HepG2 (cell line): ENCODE results near the gene GSTCD. TPM values are rescaled to one million over a fixed set of nuclear protein-coding genes. Genes with fewer than 3 reads are reported as not detected.
"Not testable (repeated sequence)": the region's sequence is repeated elsewhere in the genome, so short reads cannot be mapped to it uniquely, and the experiment has no call there.

ENCODE experiments used
- ATAC-seq: fragments of 200-7000 bp; cut with Tn5 transposase; 3 replicates; pipeline ENCODE4 v1.9.1; 2020; ENCODE audit warnings: mild to moderate bottlenecking, moderate library complexity
- BruUV-seq: library from RNA; stranded (reverse); fragments of 400-500 nt; replicated peaks from 2 replicates; lab custom pipeline; 2021; lab: Mats Ljungman, UMichigan
- CTCF ChIA-PET: fragments of 300-600 bp; formaldehyde crosslinking; extraction: SDS; loops from one replicate; lab custom pipeline; 2021; ENCODE audit warnings: low total read pairs, inconsistent platforms, low intra/inter-chr PET ratio; lab: Yijun Ruan, JAX
- POLR2A ChIA-PET: fragments of 350-600 bp; sonication (Branson Sonifier 250); formaldehyde crosslinking; loops from one replicate; lab custom pipeline; 2020; ENCODE audit warnings: antibody characterized with exemption, inconsistent platforms; lab: Yijun Ruan, JAX
- DNase-seq: peaks from one replicate; pipeline ENCODE4 v3.0.0-alpha.2; 2015; ENCODE audit warnings: low spot score
- FAIRE-seq: peaks from 3 replicates; lab custom pipeline; 2011; peaks lifted over from hg19 to GRCh38; lab: Jason Lieb, UNC
- H2AFZ ChIP-seq: one replicate; pipeline ENCODE4 v1.6.1; 2011; ENCODE audit warnings: low read length, inconsistent platforms
- H3K27ac ChIP-seq: fragments of 300-600 bp; 3 replicates; pipeline ENCODE4 v1.8.0; 2011; ENCODE audit warnings: mixed run types, mild to moderate bottlenecking, mixed read lengths, low read length, inconsistent platforms; ENCODE audit not compliant: insufficient read depth; ENCODE audit errors: extremely low read length
- H3K27me3 ChIP-seq, 2 experiments: fragments of 200-600 bp in 1 of 2; 2 replicates in 1 of 2; 3 replicates in 1 of 2; pipeline versions ENCODE4 v1.6.0 to v1.8.0; 2011; ENCODE audit warnings: low read length in 2 of 2, mild to moderate bottlenecking in 2 of 2, moderate library complexity in 2 of 2, inconsistent platforms in 1 of 2; ENCODE audit not compliant: insufficient read depth in 2 of 2, control insufficient read depth in 1 of 2
- H3K36me3 ChIP-seq, 2 experiments: fragments of 200-600 bp in 1 of 2; replicated peaks in 1 of 2; 2 replicates in 1 of 2; 3 replicates in 1 of 2; pipeline versions ENCODE4 v1.5.1 to v1.8.0; 2011; ENCODE audit warnings: low read length in 2 of 2, inconsistent platforms in 1 of 2; ENCODE audit not compliant: insufficient read depth in 2 of 2, control insufficient read depth in 1 of 2
- H3K4me1 ChIP-seq: 2 replicates; pipeline ENCODE4 v1.5.1; 2012; ENCODE audit warnings: low read length, inconsistent platforms; ENCODE audit not compliant: insufficient read depth
- H3K4me2 ChIP-seq: 2 replicates; pipeline ENCODE4 v1.6.0; 2011; ENCODE audit warnings: low read depth, low read length, inconsistent platforms
- H3K4me3 ChIP-seq, 3 experiments: fragments of 200-600 bp in 1 of 3; sonication (generic), shearing (Covaris generic) in 1 of 3; replicated peaks in 1 of 3; 2 replicates each; pipeline ENCODE4 v1.5.1; 2011 to 2016; ENCODE audit warnings: low read length in 3 of 3, inconsistent platforms in 2 of 3, low read depth in 2 of 3, mild to moderate bottlenecking in 2 of 3, control low read depth in 1 of 3, mixed read lengths in 1 of 3; ENCODE audit not compliant: insufficient read depth in 1 of 3
- H3K79me2 ChIP-seq: one replicate; pipeline ENCODE4 v1.6.1; 2011; ENCODE audit warnings: low read length, inconsistent platforms; ENCODE audit not compliant: insufficient read depth
- H3K9ac ChIP-seq: 2 replicates; pipeline ENCODE4 v1.6.0; 2011; ENCODE audit warnings: mild to moderate bottlenecking, low read depth, low read length, inconsistent platforms; ENCODE audit not compliant: insufficient read depth
- H3K9me3 ChIP-seq: 2 replicates; pipeline ENCODE4 v1.5.1; 2012; ENCODE audit warnings: mild to moderate bottlenecking, low read length
- H4K20me1 ChIP-seq: 2 replicates; pipeline ENCODE4 v1.6.0; 2011; ENCODE audit warnings: inconsistent platforms, mild to moderate bottlenecking, low read length, moderate library complexity; ENCODE audit not compliant: insufficient read depth
- ATF3 ChIP-seq: sonication (generic); formaldehyde crosslinking; IDR thresholded peaks from 2 replicates; pipeline ENCODE4 v1.4.0; 2020; ENCODE audit warnings: missing genetic modification reagents
- MIXL1 ChIP-seq: IDR thresholded peaks from 2 replicates; pipeline ENCODE4 v1.6.1; 2016
- PAWR ChIP-seq: sonication (generic); formaldehyde crosslinking; IDR thresholded peaks from 2 replicates; pipeline ENCODE4 v1.4.0; 2020; ENCODE audit warnings: missing genetic modification reagents, mild to moderate bottlenecking, borderline replicate concordance
- REST ChIP-seq, 2 experiments: IDR thresholded peaks; 2 replicates each; pipeline ENCODE4 v1.6.1; 2011 to 2012; ENCODE audit warnings: low read length in 2 of 2, borderline replicate concordance in 1 of 2, low read depth in 1 of 2, mild to moderate bottlenecking in 1 of 2, moderate library complexity in 1 of 2
- TAF15 ChIP-seq: fragments of 200-400 bp; formaldehyde crosslinking; IDR thresholded peaks from one replicate; pipeline ENCODE4 v1.6.1; 2018; ENCODE audit warnings: mild to moderate bottlenecking, low read depth, low read length; ENCODE audit not compliant: poor library complexity, severe bottlenecking
- TEAD3 ChIP-seq: optimal IDR thresholded peaks from 2 replicates; pipeline ENCODE3; 2016; ENCODE audit warnings: borderline replicate concordance
- TGIF2 ChIP-seq: IDR thresholded peaks from 2 replicates; pipeline ENCODE4 v1.6.1; 2016; ENCODE audit warnings: control low read depth, missing compliant biosample characterization
- ZNF138 ChIP-seq: sonication (generic); formaldehyde crosslinking; IDR thresholded peaks from 2 replicates; pipeline ENCODE4 v1.5.0; 2020; ENCODE audit warnings: mild to moderate bottlenecking, low read depth, missing genetic modification reagents
- ZNF350 ChIP-seq: sonication (generic); formaldehyde crosslinking; IDR thresholded peaks from 2 replicates; pipeline ENCODE4 v1.4.0; 2020; ENCODE audit warnings: mild to moderate bottlenecking, low read depth, missing genetic modification reagents, borderline replicate concordance
- ZNF362 ChIP-seq: sonication (generic); formaldehyde crosslinking; IDR thresholded peaks from 2 replicates; pipeline ENCODE4 v1.4.0; 2020; ENCODE audit warnings: missing genetic modification reagents, mild to moderate bottlenecking, borderline replicate concordance
- ZNF577 ChIP-seq: sonication (generic); formaldehyde crosslinking; IDR thresholded peaks from 2 replicates; pipeline ENCODE4 v1.4.0; 2020; ENCODE audit warnings: mild to moderate bottlenecking, low read depth, missing genetic modification reagents, borderline replicate concordance
- WGBS: methylation state at CpG from one replicate; pipeline ENCODE4 v1.1.6; 2017; ENCODE audit warnings: low lambda C conversion rate; 5-methylcytosine and 5-hydroxymethylcytosine counted together
- in situ Hi-C: cut with HindIII; loops from 2 replicates; pipeline ENCODE4 v1.10.0; 2017; ENCODE audit warnings: low pct_unique_long_range_greater_than_20kb; ENCODE audit not compliant: extremely low pct_ligation_motif_present
- intact Hi-C: fragments of 100-400 bp; cut with micrococcal nuclease; formaldehyde crosslinking; loops from one replicate; pipeline ENCODE4 v1.10.0; 2022; ENCODE audit not compliant: unreplicated experiment
- polyA plus RNA-seq, 8 experiments: library from polyadenylated mRNA; depleted of rRNA in 3 of 8; stranded (reverse) in 7 of 8; unstranded in 1 of 8; fragments of >200 nt; fragmentation: Illumina TruSeq in 4 of 8; extraction: Trizol in 4 of 8; gene quantifications; 2 replicates each; pipeline versions ENCODE4 v1.2.1 to v1.2.3, GENCODE V29; 2011 to 2016; ENCODE audit warnings: low read depth in 4 of 8, missing spikeins in 1 of 8, mixed read lengths in 1 of 8; ENCODE audit not compliant: insufficient read depth in 1 of 8
- total RNA-seq, 5 experiments: library from RNA; depleted of rRNA; stranded (reverse); fragments of >200 nt; fragmentation: Illumina TruSeq; extraction: Trizol; gene quantifications; 2 replicates each; pipeline ENCODE4 v1.2.3, GENCODE V29; 2016; ENCODE audit warnings: low read depth in 1 of 5

The GSTCD gene
- total and polyA plus RNA-seq, 2 of the 13 experiments (the other 11 are each of a cell fraction or from before 2014, with no cell fraction given): 7.9 to 30.8 TPM

GRCh38 chr4:105695832-105696231 is 12.8 kb upstream of the GSTCD start:
- H3K9ac ChIP-seq, POLR2A ChIA-PET, H3K79me2 ChIP-seq, intact Hi-C loops, H3K4me1 ChIP-seq, H2AFZ ChIP-seq, H3K4me3 ChIP-seq, FAIRE-seq, BruUV-seq, H3K9me3 ChIP-seq, H3K4me2 ChIP-seq, in situ Hi-C loops, CTCF ChIA-PET, DNase-seq, ATAC-seq, H4K20me1 ChIP-seq, H3K27ac ChIP-seq, H3K27me3 ChIP-seq: not testable (repeated sequence)
- peaks cover 6 to 32% of the 10 kb centered on the region in 2 experiments; a peak in 4 of 5 replicates for H3K36me3 ChIP-seq
- WGBS: 92% methylated on average over 8 of the region's 8 CpGs

GRCh38 chr4:105698607-105699006 is 10.0 kb upstream of the GSTCD start:
- Histone ChIP-seq H3K4me2 (no peak overlapping the region), H3K27ac (no peak overlapping the region), H4K20me1 (no peaks in the 10 kb centered on the region), H3K9me3 (no peaks in the 10 kb centered on the region), H3K4me1 (no peaks in the 10 kb centered on the region), H3K36me3 (peaks cover 3 to 15% of the 10 kb centered on the region in 2 experiments; a peak in 4 of 5 replicates), H3K79me2 (peaks cover 3% of the 10 kb centered on the region), H3K4me3 (no peak overlapping the region), H3K27me3 (no peaks in the 10 kb centered on the region; a peak in 1 of 5 replicates), H2AFZ (no peak overlapping the region), H3K9ac (no peak overlapping the region)
- TF ChIP-seq ZNF577: no peak
- TF ChIP-seq TGIF2 (CRISPR knock-in tag): no peak
- no peak for TF ChIP-seq ZNF350 (CRISPR knock-in tag)
- TF ChIP-seq REST (IDR thresholded peaks at IDR 0.05; ENCODE audit: borderline replicate concordance in 1 of 2, low read depth in 1 of 2, low read length in 2 of 2): no peak
- no peak for TF ChIP-seq TEAD3 (CRISPR knock-in tag)
- no peak for TF ChIP-seq ZNF138 (CRISPR knock-in tag)
- no peak for TF ChIP-seq ATF3 (CRISPR knock-in tag)
- TF ChIP-seq MIXL1 (CRISPR knock-in tag): no peak
- no peak for TF ChIP-seq ZNF362 (CRISPR knock-in tag)
- TF ChIP-seq PAWR (CRISPR knock-in tag): no peak
- TF ChIP-seq TAF15: no peak
- FAIRE-seq (no peak), ATAC-seq (no peak), DNase-seq (no peak)
- ChIA-PET CTCF (no interaction called here), POLR2A (no interaction called here)
- no TSS peak for BruUV-seq
- 96% methylated on average over 2 of the region's 2 CpGs for WGBS
- intact Hi-C loops: no loop called here
- in situ Hi-C loops: no loop called here
